HUES64 (cell line): ENCODE data around the gene PLA2G12B.

Experiments used
- H3K27ac ChIP-seq: 2 replicates; pipeline ENCODE4 v1.7.0; 2013; ENCODE audit warnings: low read depth, low read length, inconsistent platforms
- H3K27me3 ChIP-seq: 2 replicates; pipeline ENCODE4 v1.6.1; 2013; ENCODE audit warnings: mild to moderate bottlenecking, low read length; ENCODE audit not compliant: insufficient read depth
- H3K36me3 ChIP-seq: 2 replicates; pipeline ENCODE4 v1.6.1; 2013; ENCODE audit warnings: mild to moderate bottlenecking, low read length; ENCODE audit not compliant: insufficient read depth
- H3K4me1 ChIP-seq: 2 replicates; pipeline ENCODE4 v1.6.1; 2013; ENCODE audit warnings: mild to moderate bottlenecking, low read length, moderate library complexity; ENCODE audit not compliant: insufficient read depth
- H3K4me3 ChIP-seq: 2 replicates; pipeline ENCODE4 v1.5.1; 2013; ENCODE audit warnings: mild to moderate bottlenecking, low read length, moderate library complexity
- H3K9ac ChIP-seq: 2 replicates; pipeline ENCODE4 v1.6.1; 2013; ENCODE audit warnings: mild to moderate bottlenecking, low read depth, low read length
- H3K9me3 ChIP-seq: 2 replicates; pipeline ENCODE4 v1.6.1; 2013; ENCODE audit warnings: low read depth, low read length; ENCODE audit not compliant: insufficient read depth
- WGBS: fragments of 150-250, 120-280 bp; methylation state at CpG from one replicate; pipeline ENCODE4 v1.1.7; 2013; ENCODE audit warnings: missing lambda C conversion rate; 5-methylcytosine and 5-hydroxymethylcytosine counted together

Gene PLA2G12B

DNA sequence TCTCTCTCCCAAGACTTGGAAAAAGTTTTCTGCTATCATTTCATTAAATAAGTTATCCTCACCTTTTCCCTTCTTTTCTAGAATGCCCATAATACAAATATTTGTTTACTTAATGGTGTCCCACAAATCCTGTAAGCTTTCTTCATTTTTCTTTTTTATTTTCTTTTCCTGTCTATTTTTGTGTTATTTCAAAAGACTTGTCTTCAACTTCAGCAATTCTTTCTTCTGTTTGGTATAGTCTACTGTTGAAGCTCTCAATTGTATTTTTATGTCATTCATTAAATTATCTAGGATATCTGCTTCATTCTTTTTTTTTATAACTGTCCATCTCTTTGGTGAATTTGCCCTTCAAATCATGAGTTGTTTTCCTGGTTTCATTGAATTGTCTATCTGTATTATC lies 25.1 kb upstream of the PLA2G12B start:
- H3K27ac ChIP-seq = no peak overlapping the region
- H3K4me3 ChIP-seq = no peak overlapping the region
- no peaks in the 10 kb centered on the region for H3K4me1 ChIP-seq
- no peak overlapping the region for H3K9ac ChIP-seq
- peaks cover 26% of the 10 kb centered on the region for H3K9me3 ChIP-seq
- no peaks in the 10 kb centered on the region for H3K36me3 ChIP-seq
- no peaks in the 10 kb centered on the region for H3K27me3 ChIP-seq

DNA sequence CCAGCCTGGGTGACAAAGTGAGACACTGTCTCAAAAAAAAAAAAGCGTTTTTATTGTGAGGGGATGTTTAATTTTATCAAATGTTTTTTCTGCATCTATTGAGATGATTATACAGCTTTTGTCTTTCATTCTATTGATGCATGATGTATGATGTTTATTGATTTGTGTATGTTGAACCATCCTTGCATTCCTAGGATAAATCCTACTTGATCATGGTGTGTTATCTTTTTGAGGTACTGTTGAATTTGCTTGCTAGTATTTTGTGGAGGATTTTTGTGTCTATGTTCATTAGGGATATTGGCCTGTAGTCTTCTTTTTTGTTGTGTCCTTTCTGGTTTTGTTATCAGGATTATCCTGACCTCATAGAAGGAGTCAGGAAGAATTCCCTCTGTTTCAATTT lies 22.3 kb upstream of the PLA2G12B start:
- Histone ChIP-seq H3K9ac (no peak overlapping the region), H3K36me3 (no peaks in the 10 kb centered on the region), H3K27ac (no peak overlapping the region), H3K4me1 (no peaks in the 10 kb centered on the region), H3K27me3 (no peaks in the 10 kb centered on the region), H3K4me3 (no peak overlapping the region), H3K9me3 (peaks cover 26% of the 10 kb centered on the region)
- 100% methylated on average over 1 of the region's 1 CpG for WGBS

DNA sequence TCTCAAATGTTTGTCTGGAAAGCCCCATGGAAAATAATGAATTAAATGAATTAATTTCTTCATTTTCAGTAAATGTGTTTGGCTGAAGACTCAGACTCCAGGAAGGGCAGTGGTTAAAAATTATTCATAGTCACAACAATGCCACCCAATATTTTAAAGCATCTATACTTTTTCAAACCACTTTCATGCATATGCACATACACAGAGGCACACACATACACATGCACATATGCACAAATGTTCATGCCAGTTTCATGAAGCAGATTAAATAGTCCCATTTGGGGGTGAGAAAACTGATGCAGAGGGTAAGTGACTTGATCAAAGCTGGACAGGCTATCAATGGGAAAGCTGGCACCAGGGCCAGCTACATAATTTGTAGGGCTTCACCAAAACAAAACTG lies 1.4 kb upstream of the PLA2G12B start:
- Histone ChIP-seq H3K36me3 (no peaks in the 10 kb centered on the region), H3K27ac (no peak overlapping the region), H3K4me1 (peaks cover 24% of the 10 kb centered on the region), H3K4me3 (no peak overlapping the region), H3K27me3 (no peaks in the 10 kb centered on the region), H3K9me3 (no peaks in the 10 kb centered on the region), H3K9ac (no peak overlapping the region)

DNA sequence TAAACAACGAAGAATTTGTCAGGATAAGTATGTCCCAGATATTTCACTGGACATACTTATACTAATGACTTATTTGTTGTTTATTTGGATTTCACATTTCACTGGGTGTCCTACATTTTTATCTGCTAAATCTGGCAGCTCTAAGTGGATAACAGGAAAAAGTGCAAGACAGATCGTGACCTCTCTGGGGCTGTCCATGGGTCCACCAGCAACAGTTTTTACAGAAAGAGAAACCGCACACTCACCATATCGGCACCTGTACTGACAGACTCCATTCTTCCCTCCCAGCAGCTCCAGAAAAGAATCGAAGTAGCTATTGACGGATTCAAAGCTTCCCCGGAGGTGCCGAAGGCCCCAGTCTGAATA lies 393 bp downstream of the PLA2G12B start:
- H3K9ac ChIP-seq = no peak overlapping the region
- H3K36me3 ChIP-seq = no peaks in the 10 kb centered on the region
- no peaks in the 10 kb centered on the region for H3K27me3 ChIP-seq
- H3K27ac ChIP-seq = no peak overlapping the region
- 89% methylated on average over 8 of the region's 8 CpGs for WGBS
- no peak overlapping the region for H3K4me3 ChIP-seq
- peaks cover 24% of the 10 kb centered on the region for H3K4me1 ChIP-seq
- H3K9me3 ChIP-seq = no peaks in the 10 kb centered on the region

DNA sequence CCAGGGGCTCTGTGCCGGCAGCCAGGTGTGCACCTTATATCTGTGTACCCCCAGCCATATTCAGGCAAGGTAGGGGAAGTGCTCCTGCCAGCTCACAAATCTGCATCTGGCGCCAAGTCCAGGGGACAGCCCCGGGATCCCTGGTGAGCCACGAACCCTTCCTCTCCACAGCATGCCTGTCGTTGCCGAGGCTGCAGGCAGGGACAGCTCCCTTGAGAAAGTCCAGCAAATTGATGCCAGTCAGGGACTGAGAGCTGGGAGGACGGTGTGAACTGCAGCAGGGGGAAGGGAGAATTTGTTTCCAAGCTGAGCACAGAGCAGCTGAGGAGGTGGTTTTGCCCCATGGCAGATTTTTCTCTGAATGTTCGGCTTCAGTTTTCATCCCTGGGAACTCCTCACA lies 919 bp downstream of the PLA2G12B start:
- Histone ChIP-seq H3K4me1 (peaks cover 24% of the 10 kb centered on the region), H3K9me3 (no peaks in the 10 kb centered on the region), H3K9ac (no peak overlapping the region), H3K27me3 (no peaks in the 10 kb centered on the region), H3K4me3 (no peak overlapping the region), H3K27ac (no peak overlapping the region), H3K36me3 (no peaks in the 10 kb centered on the region)
- WGBS = 37% methylated on average over 8 of the region's 8 CpGs

DNA sequence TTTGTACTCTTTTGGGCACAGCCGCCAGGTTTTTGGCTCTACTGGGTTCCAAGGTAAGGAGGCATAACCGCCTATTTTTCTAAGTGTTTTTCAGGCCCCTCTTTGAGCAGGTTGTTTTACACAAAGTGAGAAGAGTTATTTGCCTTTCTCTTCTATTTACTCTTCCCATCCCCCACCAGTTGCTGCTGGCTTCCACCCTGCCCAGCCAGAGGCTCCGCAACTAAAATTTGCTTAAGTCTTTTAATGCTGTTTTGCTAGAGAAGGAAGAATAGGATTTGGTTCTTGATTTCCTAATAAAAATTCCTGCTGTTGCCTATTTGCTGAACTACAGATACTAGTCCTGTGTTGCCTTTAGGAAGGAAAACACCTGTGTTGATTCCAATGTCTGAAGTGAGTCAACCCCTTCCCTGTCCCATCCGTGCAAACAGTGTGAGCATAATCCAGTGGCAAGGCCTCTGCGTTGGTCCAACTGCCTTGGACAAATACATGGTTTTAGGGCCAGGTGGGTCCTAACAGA lies 1.9 kb downstream of the PLA2G12B start:
- Histone ChIP-seq H3K27me3 (no peaks in the 10 kb centered on the region), H3K9ac (no peak overlapping the region), H3K27ac (0 out of 2 replicates have a peak overlapping the region, but pooled peaks have one; percentile 24), H3K4me1 (peaks cover 24% of the 10 kb centered on the region), H3K4me3 (0 out of 2 replicates have a peak overlapping the region, but pooled peaks have one; percentile 1), H3K36me3 (no peaks in the 10 kb centered on the region), H3K9me3 (no peaks in the 10 kb centered on the region)
- WGBS = 56% methylated on average over 5 of the region's 5 CpGs

DNA sequence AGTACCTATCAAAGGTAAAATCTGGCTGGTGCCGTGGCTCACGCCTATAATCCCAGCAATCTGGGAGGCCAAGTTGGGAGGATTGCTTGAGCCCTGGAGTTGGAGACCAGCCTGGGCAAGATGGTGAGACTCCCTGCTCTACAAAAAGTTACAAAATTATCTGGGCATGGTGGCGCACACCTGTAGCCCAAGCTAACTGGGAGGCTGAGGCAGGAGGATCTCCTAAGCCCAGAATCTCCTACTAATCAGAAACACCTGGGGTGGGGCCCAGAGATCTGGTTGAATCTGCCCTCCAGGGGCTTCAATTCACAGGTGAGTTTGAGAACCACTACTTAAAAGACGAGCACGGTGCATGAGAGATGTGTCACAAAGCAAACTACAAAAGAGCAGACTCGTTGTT lies 2.4 kb downstream of the PLA2G12B start:
- Histone ChIP-seq H3K36me3 (no peaks in the 10 kb centered on the region), H3K4me3 (no peak overlapping the region), H3K4me1 (peaks cover 24% of the 10 kb centered on the region), H3K27ac (0 out of 2 replicates have a peak overlapping the region, but pooled peaks have one; percentile 24), H3K9ac (no peak overlapping the region), H3K9me3 (no peaks in the 10 kb centered on the region), H3K27me3 (no peaks in the 10 kb centered on the region)
- 83% methylated on average over 6 of the region's 6 CpGs for WGBS

DNA sequence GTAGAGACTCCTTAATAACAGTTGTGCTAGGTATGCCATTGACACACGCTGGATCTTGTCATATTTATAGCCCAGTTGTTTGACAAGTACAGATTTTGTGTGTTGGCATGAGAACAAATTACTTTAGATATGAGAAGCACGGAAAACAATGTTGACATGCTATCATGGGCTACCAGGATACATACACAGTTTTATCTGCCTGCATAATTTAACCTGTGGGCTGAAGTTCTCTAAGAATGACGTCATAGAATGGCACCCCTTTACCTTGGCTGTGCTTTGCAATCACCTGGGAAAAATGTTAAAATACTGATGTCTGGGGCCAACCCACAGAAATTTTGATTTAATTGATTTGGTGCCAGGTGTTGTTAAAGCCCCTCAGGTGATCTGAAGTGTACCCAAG lies 2.8 kb downstream of the PLA2G12B start:
- H3K27me3 ChIP-seq = no peaks in the 10 kb centered on the region
- peaks cover 24% of the 10 kb centered on the region for H3K4me1 ChIP-seq

DNA sequence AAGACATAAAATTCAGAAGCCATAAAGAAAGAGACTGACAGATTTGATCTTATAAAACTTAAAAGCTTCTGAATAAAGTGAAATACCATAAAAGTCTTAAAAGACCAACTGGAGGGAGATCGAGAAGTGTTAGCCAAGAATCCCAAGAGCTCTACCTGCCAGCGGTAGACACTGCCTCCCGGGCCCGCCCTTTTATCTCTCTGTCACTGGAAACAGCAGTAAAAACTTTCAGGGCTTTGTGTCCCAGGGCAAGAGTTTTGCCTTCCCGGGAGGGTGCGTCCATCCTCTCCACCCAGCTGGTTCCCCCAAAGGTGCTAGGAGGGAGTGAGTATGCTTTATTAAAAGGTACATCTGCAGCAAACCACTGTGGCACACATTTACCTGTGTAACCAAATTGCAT lies 5.8 kb downstream of the PLA2G12B start:
- H3K27me3 ChIP-seq = no peaks in the 10 kb centered on the region
- H3K9me3 ChIP-seq = no peaks in the 10 kb centered on the region
- H3K4me1 ChIP-seq = peaks cover 11% of the 10 kb centered on the region
- H3K9ac ChIP-seq = no peak overlapping the region
- H3K27ac ChIP-seq = no peak overlapping the region
- no peaks in the 10 kb centered on the region for H3K36me3 ChIP-seq
- H3K4me3 ChIP-seq = no peak overlapping the region
- WGBS = 55% methylated on average over 6 of the region's 6 CpGs

More for the DNA sequence above, 2.8 kb downstream of the PLA2G12B start:
- Histone ChIP-seq H3K4me3 (no peak overlapping the region), H3K9ac (no peak overlapping the region), H3K27ac (no peak overlapping the region), H3K36me3 (no peaks in the 10 kb centered on the region), H3K9me3 (no peaks in the 10 kb centered on the region)
- WGBS = 95% methylated on average over 3 of the region's 3 CpGs

DNA sequence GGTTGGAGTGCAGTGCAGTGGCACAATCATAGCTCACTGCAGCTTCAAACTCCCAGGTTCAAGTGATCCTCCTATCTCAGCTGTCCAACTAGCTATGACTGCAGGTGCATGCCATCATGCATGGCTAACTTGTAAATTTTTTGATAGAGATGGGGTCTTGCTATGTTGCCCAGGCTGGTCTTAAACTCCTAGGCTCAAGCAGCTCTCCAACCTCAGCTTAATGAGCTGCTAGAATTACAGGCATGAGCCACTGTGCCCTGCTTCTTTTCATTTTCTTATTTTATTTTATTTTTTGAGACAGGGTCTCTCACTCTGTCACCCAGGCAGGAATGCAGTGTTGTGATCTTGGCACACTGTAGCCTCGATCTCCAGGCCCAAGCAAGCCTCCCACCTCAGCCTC lies 7.6 kb downstream of the PLA2G12B start:
- H3K36me3 ChIP-seq = no peaks in the 10 kb centered on the region
- no peak overlapping the region for H3K4me3 ChIP-seq
- H3K9ac ChIP-seq = no peak overlapping the region
- H3K9me3 ChIP-seq = no peaks in the 10 kb centered on the region
- no peaks in the 10 kb centered on the region for H3K4me1 ChIP-seq
- WGBS = 100% methylated on average over 1 of the region's 1 CpG
- no peaks in the 10 kb centered on the region for H3K27me3 ChIP-seq
- no peak overlapping the region for H3K27ac ChIP-seq

DNA sequence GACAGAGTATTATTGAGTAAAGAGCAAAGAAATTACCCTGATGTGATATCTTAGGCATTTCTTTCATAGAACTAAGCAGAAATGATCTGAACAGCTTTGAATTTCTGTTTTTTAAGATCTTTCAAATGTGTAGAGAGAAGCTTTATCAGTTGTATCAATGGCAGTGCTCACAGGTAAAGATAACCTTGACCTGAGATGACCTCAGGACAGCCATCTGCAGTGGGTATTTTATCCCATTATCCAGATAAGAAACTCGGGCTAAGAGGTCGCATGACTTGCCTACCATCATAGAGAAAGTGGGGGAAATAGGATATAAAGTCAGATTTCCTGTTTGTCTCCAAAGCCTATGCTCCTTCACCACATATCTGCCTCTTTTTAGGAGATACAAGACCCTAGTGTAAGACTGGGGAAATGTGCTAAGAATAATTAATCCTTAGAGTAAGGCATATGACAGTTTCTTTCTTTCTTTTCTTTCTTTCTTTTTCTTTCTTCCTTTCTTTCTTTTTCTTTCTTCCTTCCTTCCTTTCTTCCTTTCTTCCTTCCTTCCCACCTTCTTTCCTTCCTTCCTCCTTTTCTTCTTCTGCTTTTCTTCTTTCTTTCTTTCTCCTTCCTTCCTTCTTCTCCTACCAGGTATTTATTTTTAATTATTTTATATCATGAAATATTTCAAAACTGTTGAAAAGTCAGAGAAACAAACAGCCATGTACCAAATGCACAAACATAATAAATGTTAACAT lies 10.9 kb downstream of the PLA2G12B start:
- H3K9me3 ChIP-seq = no peaks in the 10 kb centered on the region
- H3K4me1 ChIP-seq = no peaks in the 10 kb centered on the region
- H3K27me3 ChIP-seq = no peaks in the 10 kb centered on the region
- H3K36me3 ChIP-seq = no peaks in the 10 kb centered on the region
- H3K4me3 ChIP-seq = no peak overlapping the region
- H3K9ac ChIP-seq = no peak overlapping the region
- 100% methylated on average over 1 of the region's 2 CpGs for WGBS
- no peak overlapping the region for H3K27ac ChIP-seq

DNA sequence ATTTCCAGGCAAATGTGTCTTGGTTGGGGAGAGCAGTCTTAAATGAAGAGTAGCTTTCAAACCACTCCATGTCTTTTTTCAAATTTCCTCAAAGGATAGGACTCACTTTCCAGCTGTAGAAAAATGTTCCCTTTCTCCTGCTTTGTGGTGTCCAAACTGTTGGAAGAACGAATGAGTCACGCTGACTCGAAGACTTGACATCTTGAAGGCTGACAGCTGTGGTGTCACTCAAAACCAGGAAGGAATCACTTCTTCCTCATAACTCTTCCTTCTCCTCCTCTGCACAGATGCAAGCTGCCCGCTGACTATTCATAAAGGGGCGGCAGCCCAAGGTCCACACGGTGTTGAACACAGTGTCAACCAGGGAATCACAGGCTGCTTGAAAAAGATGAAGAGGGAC lies 19.2 kb downstream of the PLA2G12B start:
- H3K4me1 ChIP-seq = no peaks in the 10 kb centered on the region
- WGBS = 96% methylated on average over 6 of the region's 6 CpGs
- H3K4me3 ChIP-seq = no peak overlapping the region
- no peaks in the 10 kb centered on the region for H3K9me3 ChIP-seq
- H3K9ac ChIP-seq = no peak overlapping the region
- H3K27ac ChIP-seq = no peak overlapping the region
- H3K27me3 ChIP-seq = no peaks in the 10 kb centered on the region
- H3K36me3 ChIP-seq = no peaks in the 10 kb centered on the region
